PC-9 (cell line): ENCODE results near the gene RTN4R. TPM values are rescaled to one million over a fixed set of nuclear protein-coding genes. Genes with fewer than 3 reads are reported as not detected.

Source experiments
- BruUV-seq: library from RNA; stranded (reverse); fragments of 400-500 nt; replicated peaks from 2 replicates; lab custom pipeline; 2021; lab: Mats Ljungman, UMichigan
- CTCF ChIA-PET: fragments of 300-600 bp; sonication (Branson Sonifier 250); formaldehyde crosslinking; loops from one replicate; lab custom pipeline; 2022; ENCODE audit warnings: antibody characterized with exemption; lab: Charles Lee
- POLR2A ChIA-PET: fragments of 300-600 bp; sonication (Branson Sonifier 250); formaldehyde crosslinking; loops from one replicate; lab custom pipeline; 2022; ENCODE audit warnings: antibody characterized with exemption; ENCODE audit not compliant: unreplicated experiment; lab: Charles Lee
- DNase-seq, 2 experiments: peaks; one replicate each; pipeline versions ENCODE4 v3.0.0 to v3.0.0-alpha.2; 2015 to 2022; ENCODE audit warnings: mixed read lengths in 1 of 2
- H2AFZ ChIP-seq: fragments of 200-600 bp; sonication (generic); 2 replicates; pipeline ENCODE4 v1.8.1; 2017; ENCODE audit warnings: antibody characterized with exemption
- H3F3A ChIP-seq: fragments of 200-600 bp; sonication (generic); 2 replicates; pipeline ENCODE4 v1.8.1; 2017; ENCODE audit warnings: antibody characterized with exemption, mild to moderate bottlenecking, low read depth; ENCODE audit not compliant: insufficient read depth
- H3K27ac ChIP-seq: fragments of 200-600 bp; sonication (generic); 2 replicates; pipeline ENCODE4 v1.6.1; 2016; ENCODE audit warnings: mixed run types
- H3K27me3 ChIP-seq: fragments of 200-600 bp; sonication (generic); 2 replicates; pipeline ENCODE4 v1.6.1; 2016; ENCODE audit warnings: low read depth, mixed run types; ENCODE audit not compliant: insufficient read depth
- H3K36me3 ChIP-seq: fragments of 200-600 bp; sonication (generic); 2 replicates; pipeline ENCODE4 v1.6.1; 2016; ENCODE audit warnings: low read depth, mixed run types
- H3K4me1 ChIP-seq: fragments of 200-600 bp; sonication (generic); replicated peaks from 2 replicates; pipeline ENCODE4 v1.6.1; 2016; ENCODE audit warnings: mixed run types; ENCODE audit not compliant: insufficient read depth
- H3K4me2 ChIP-seq: fragments of 200-600 bp; sonication (generic); 2 replicates; pipeline ENCODE4 v1.6.1; 2017; ENCODE audit warnings: mixed run types
- H3K4me3 ChIP-seq: fragments of 200-600 bp; sonication (generic); 2 replicates; pipeline ENCODE4 v1.6.1; 2016; ENCODE audit warnings: mixed run types
- H3K79me2 ChIP-seq: fragments of 200-600 bp; sonication (generic); 2 replicates; pipeline ENCODE4 v1.6.1; 2017; ENCODE audit warnings: low read depth, mixed run types
- H3K9me2 ChIP-seq: fragments of 200-600 bp; sonication (generic); 2 replicates; pipeline ENCODE4 v1.8.1; 2017; ENCODE audit warnings: mild to moderate bottlenecking; ENCODE audit not compliant: insufficient read depth
- H3K9me3 ChIP-seq: fragments of 200-600 bp; sonication (generic); 2 replicates; pipeline ENCODE4 v1.8.1; 2016; ENCODE audit warnings: low read depth; ENCODE audit not compliant: insufficient read depth
- H4K20me1 ChIP-seq: fragments of 200-600 bp; sonication (generic); 2 replicates; pipeline ENCODE4 v1.8.1; 2017; ENCODE audit not compliant: insufficient read depth
- CTCF ChIP-seq: fragments of 200-600 bp; sonication (generic); conservative IDR thresholded peaks from 2 replicates; pipeline ENCODE4 v1.6.1; 2017; ENCODE audit warnings: mixed run types, antibody characterized with exemption, mild to moderate bottlenecking, moderate library complexity
- EZH2 ChIP-seq: fragments of 200-600 bp; sonication (generic); IDR thresholded peaks from 2 replicates; pipeline ENCODE4 v1.8.0; 2017; ENCODE audit warnings: antibody characterized with exemption, low read depth
- intact Hi-C: fragments of 100-400 bp; cut with micrococcal nuclease; formaldehyde crosslinking; loops from one replicate; pipeline ENCODE4 v1.10.0; 2022; ENCODE audit not compliant: unreplicated experiment
- total RNA-seq: library from RNA; stranded (reverse); gene quantifications from 2 replicates; pipeline ENCODE4 v1.2.3, GENCODE V29; 2021

RTN4R gene
- total RNA-seq, 1 experiment from 2014 or later, result 5.0 TPM

GRCh38 chr22:20199906-20200305 is 68.2 kb downstream of the RTN4R start:
- H3K27me3 ChIP-seq, result peaks cover 35% of the 10 kb centered on the region
- DNase-seq, result no peak
- no peak overlapping the region for H3K4me3 ChIP-seq
- no TSS peak for BruUV-seq
- 0 out of 2 replicates have a peak, but pooled peaks cover 2% of the 10 kb centered on the region for H3F3A ChIP-seq
- H4K20me1 ChIP-seq, result no peaks in the 10 kb centered on the region
- no peak overlapping the region for H2AFZ ChIP-seq
- H3K9me2 ChIP-seq, result no peaks in the 10 kb centered on the region
- CTCF ChIA-PET, result no interaction called here
- H3K9me3 ChIP-seq, result no peaks in the 10 kb centered on the region
- POLR2A ChIA-PET, result interaction anchor here (0.7 kb wide), 1 partner anchor 13 kb away, joined by 3 read pairs; no protein-coding TSS in a partner anchor
- no peak overlapping the region for H3K4me2 ChIP-seq
- no peak overlapping the region for H3K27ac ChIP-seq
- intact Hi-C loops, result no loop called here
- H3K36me3 ChIP-seq, result no peaks in the 10 kb centered on the region
- peaks cover 17% of the 10 kb centered on the region for H3K4me1 ChIP-seq
- H3K79me2 ChIP-seq, result no peaks in the 10 kb centered on the region
- TF ChIP-seq CTCF, result no peak
- no peak for TF ChIP-seq EZH2

GRCh38 chr22:20199413-20199842 is 68.7 kb downstream of the RTN4R start:
- CTCF ChIA-PET, result no interaction called here
- Histone ChIP-seq H3K27me3 (peaks cover 35% of the 10 kb centered on the region), H2AFZ (no peak overlapping the region), H3K79me2 (no peaks in the 10 kb centered on the region), H3K9me3 (no peaks in the 10 kb centered on the region), H3F3A (0 out of 2 replicates have a peak, but pooled peaks cover 2% of the 10 kb centered on the region), H3K4me3 (no peak overlapping the region), H3K36me3 (no peaks in the 10 kb centered on the region), H3K4me1 (peaks cover 15% of the 10 kb centered on the region), H3K4me2 (no peak overlapping the region), H3K27ac (no peak overlapping the region), H3K9me2 (no peaks in the 10 kb centered on the region), H4K20me1 (no peaks in the 10 kb centered on the region)
- intact Hi-C loops, result no loop called here
- TF ChIP-seq CTCF, result no peak
- TF ChIP-seq EZH2, result no peak
- no TSS peak for BruUV-seq
- POLR2A ChIA-PET, result interaction anchor here (0.7 kb wide), 1 partner anchor 12 kb away, joined by 3 read pairs; no protein-coding TSS in a partner anchor
- no peak for DNase-seq

- Histone ChIP-seq H3K4me2 (no peak overlapping the region), H3K9me3 (no peaks in the 10 kb centered on the region), H3K4me3 (no peak overlapping the region), H3K79me2 (no peaks in the 10 kb centered on the region), H3K27ac (no peak overlapping the region), H3F3A (0 out of 2 replicates have a peak, but pooled peaks cover 2% of the 10 kb centered on the region), H3K36me3 (no peaks in the 10 kb centered on the region), H2AFZ (no peak overlapping the region), H3K4me1 (peaks cover 9% of the 10 kb centered on the region), H4K20me1 (no peaks in the 10 kb centered on the region), H3K9me2 (no peaks in the 10 kb centered on the region), H3K27me3 (peaks cover 35% of the 10 kb centered on the region)
- no peak for DNase-seq
- intact Hi-C loops, result no loop called here
- ChIA-PET CTCF (interaction anchor here (0.6 kb wide), 1 partner anchor 12 kb away, joined by 3 read pairs; no protein-coding TSS in a partner anchor), POLR2A (no interaction called here)
- TF ChIP-seq EZH2 (no peak), CTCF (no peak)
- BruUV-seq, result no TSS peak
Observed at GRCh38 chr22:20198557-20199319, 69.4 kb downstream of the RTN4R start.
